Measurements from ENCODE around the gene KIF1A.

- TF ChIP-seq CTCF (IDR thresholded peaks at IDR 0.05): no peak
- no peak for TF ChIP-seq ATF2 (CRISPR knock-in tag; IDR thresholded peaks at IDR 0.05; ENCODE audit: borderline replicate concordance, low read depth)
- TF ChIP-seq GTF2I (CRISPR knock-in tag; conservative IDR thresholded peaks at IDR 0.05): no peak
These were observed 107.9 kb downstream of the KIF1A start for GRCh38 chr2:240712121-240712520.
